Smooth muscle cell (in vitro differentiated cells): ENCODE data around the gene CLIC3. TPM values are rescaled to one million over a fixed set of nuclear protein-coding genes. Genes with fewer than 3 reads are reported as not detected.

Source experiments
- DNase-seq: peaks from one replicate; lab custom pipeline; 2025; ENCODE audit not compliant: unreplicated experiment; lab: John Stamatoyannopoulos, UW
- H2AFZ ChIP-seq: fragments of 200-600 bp; sonication (generic); 2 replicates; pipeline ENCODE4 v1.6.0; 2016; ENCODE audit warnings: antibody characterized with exemption, low read depth, mild to moderate bottlenecking
- H3F3A ChIP-seq: fragments of 200-600 bp; sonication (generic); 2 replicates; pipeline ENCODE4 v1.6.0; 2017; ENCODE audit warnings: antibody characterized with exemption, low read depth
- H3K27ac ChIP-seq: fragments of 200-600 bp; sonication (generic); 2 replicates; pipeline ENCODE4 v1.5.1; 2016; ENCODE audit warnings: low read depth, mild to moderate bottlenecking
- H3K27me3 ChIP-seq: fragments of 200-600 bp; sonication (generic); 2 replicates; pipeline ENCODE4 v1.6.1; 2016; ENCODE audit warnings: low read depth, mild to moderate bottlenecking
- H3K36me3 ChIP-seq: fragments of 200-600 bp; sonication (generic); 2 replicates; pipeline ENCODE4 v1.5.1; 2016; ENCODE audit warnings: low read depth
- H3K4me1 ChIP-seq: fragments of 200-600 bp; sonication (generic); 2 replicates; pipeline ENCODE4 v1.5.1; 2016; ENCODE audit warnings: low read depth
- H3K4me2 ChIP-seq: fragments of 200-600 bp; sonication (generic); 2 replicates; pipeline ENCODE4 v1.6.0; 2016; ENCODE audit warnings: mild to moderate bottlenecking
- H3K4me3 ChIP-seq: fragments of 200-600 bp; sonication (generic); 2 replicates; pipeline ENCODE4 v1.5.1; 2016; ENCODE audit warnings: mild to moderate bottlenecking
- H3K79me2 ChIP-seq: fragments of 200-600 bp; sonication (generic); 2 replicates; pipeline ENCODE4 v1.6.0; 2016; ENCODE audit warnings: low read depth, mild to moderate bottlenecking
- H3K9ac ChIP-seq: fragments of 200-600 bp; sonication (generic); 2 replicates; pipeline ENCODE4 v1.6.0; 2016; ENCODE audit warnings: low read depth
- H3K9me3 ChIP-seq: fragments of 200-600 bp; sonication (generic); replicated peaks from 2 replicates; pipeline ENCODE4 v1.5.1; 2016; ENCODE audit warnings: low read depth
- H4K20me1 ChIP-seq: fragments of 200-600 bp; sonication (generic); 2 replicates; pipeline ENCODE4 v1.6.0; 2016; ENCODE audit warnings: low read depth
- WGBS: methylation state at CpG from one replicate; pipeline ENCODE4 v1.1.7; 2016; ENCODE audit warnings: low lambda C conversion rate; 5-methylcytosine and 5-hydroxymethylcytosine counted together
- polyA plus RNA-seq: library from polyadenylated mRNA; unstranded; fragments of >200 nt; fragmentation: Nextera tagmentation; extraction: Ambion mirVana; gene quantifications from 2 replicates; pipeline ENCODE4 v1.2.1, GENCODE V29; 2016
- total RNA-seq: library from RNA; depleted of rRNA; stranded (reverse); fragments of >200 nt; gene quantifications from 2 replicates; pipeline ENCODE4 v1.2.3, GENCODE V29; 2014
- TF ChIP-seq, protein P1 (sequence below): fragments of 200-600 bp; sonication (generic); IDR thresholded peaks from 2 replicates; pipeline ENCODE4 v1.5.1; 2017; ENCODE audit warnings: borderline replicate concordance, mild to moderate bottlenecking, antibody characterized with exemption; ENCODE audit not compliant: insufficient read depth, poor library complexity, severe bottlenecking

CLIC3 gene
- total and polyA plus RNA-seq, 2 experiments from 2014 or later: 36.8 to 43.9 TPM

GRCh38 chr9:137044037-137044436 lies 47.7 kb upstream of the CLIC3 start:
- 90% methylated on average over 12 of the region's 12 CpGs for WGBS
- Histone ChIP-seq H3K79me2 (no peaks in the 10 kb centered on the region), H3K4me1 (peaks cover 12% of the 10 kb centered on the region), H4K20me1 (peaks cover 12% of the 10 kb centered on the region), H3F3A (no peaks in the 10 kb centered on the region), H3K9me3 (no peaks in the 10 kb centered on the region), H2AFZ (no peak overlapping the region), H3K27me3 (peaks cover 42% of the 10 kb centered on the region), H3K4me3 (no peak overlapping the region), H3K36me3 (no peaks in the 10 kb centered on the region), H3K9ac (no peak overlapping the region), H3K4me2 (no peak overlapping the region), H3K27ac (no peak overlapping the region)
- TF ChIP-seq, protein P1, sequence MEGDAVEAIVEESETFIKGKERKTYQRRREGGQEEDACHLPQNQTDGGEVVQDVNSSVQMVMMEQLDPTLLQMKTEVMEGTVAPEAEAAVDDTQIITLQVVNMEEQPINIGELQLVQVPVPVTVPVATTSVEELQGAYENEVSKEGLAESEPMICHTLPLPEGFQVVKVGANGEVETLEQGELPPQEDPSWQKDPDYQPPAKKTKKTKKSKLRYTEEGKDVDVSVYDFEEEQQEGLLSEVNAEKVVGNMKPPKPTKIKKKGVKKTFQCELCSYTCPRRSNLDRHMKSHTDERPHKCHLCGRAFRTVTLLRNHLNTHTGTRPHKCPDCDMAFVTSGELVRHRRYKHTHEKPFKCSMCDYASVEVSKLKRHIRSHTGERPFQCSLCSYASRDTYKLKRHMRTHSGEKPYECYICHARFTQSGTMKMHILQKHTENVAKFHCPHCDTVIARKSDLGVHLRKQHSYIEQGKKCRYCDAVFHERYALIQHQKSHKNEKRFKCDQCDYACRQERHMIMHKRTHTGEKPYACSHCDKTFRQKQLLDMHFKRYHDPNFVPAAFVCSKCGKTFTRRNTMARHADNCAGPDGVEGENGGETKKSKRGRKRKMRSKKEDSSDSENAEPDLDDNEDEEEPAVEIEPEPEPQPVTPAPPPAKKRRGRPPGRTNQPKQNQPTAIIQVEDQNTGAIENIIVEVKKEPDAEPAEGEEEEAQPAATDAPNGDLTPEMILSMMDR: no peak
- DNase-seq: no peak

GRCh38 chr9:137042751-137043727 lies 46.7 kb upstream of the CLIC3 start:
- no peak overlapping the region for H3K27ac ChIP-seq
- no peaks in the 10 kb centered on the region for H3K36me3 ChIP-seq
- DNase-seq: no peak
- peaks cover 12% of the 10 kb centered on the region for H3K4me1 ChIP-seq
- no peak overlapping the region for H3K4me2 ChIP-seq
- no peak overlapping the region for H2AFZ ChIP-seq
- H3K27me3 ChIP-seq: peaks cover 34% of the 10 kb centered on the region
- H3K79me2 ChIP-seq: no peaks in the 10 kb centered on the region
- H3K9ac ChIP-seq: no peak overlapping the region
- peaks cover 12% of the 10 kb centered on the region for H4K20me1 ChIP-seq
- no peaks in the 10 kb centered on the region for H3F3A ChIP-seq
- 88% methylated on average over 36 of the region's 36 CpGs for WGBS
- H3K9me3 ChIP-seq: no peaks in the 10 kb centered on the region
- no peak overlapping the region for H3K4me3 ChIP-seq
- TF ChIP-seq, protein P1: no peak

GRCh38 chr9:137041124-137041523 lies 44.8 kb upstream of the CLIC3 start:
- H2AFZ ChIP-seq: no peak overlapping the region
- H3K9ac ChIP-seq: no peak overlapping the region
- no peaks in the 10 kb centered on the region for H3K79me2 ChIP-seq
- peaks cover 8% of the 10 kb centered on the region for H3K4me1 ChIP-seq
- peaks cover 18% of the 10 kb centered on the region for H3K27me3 ChIP-seq
- TF ChIP-seq, protein P1: no peak
- H3K36me3 ChIP-seq: no peaks in the 10 kb centered on the region
- no peak overlapping the region for H3K4me3 ChIP-seq
- no peak overlapping the region for H3K4me2 ChIP-seq
- no peak overlapping the region for H3K27ac ChIP-seq
- no peaks in the 10 kb centered on the region for H3K9me3 ChIP-seq
- WGBS: 75% methylated on average over 11 of the region's 16 CpGs
- DNase-seq: no peak
- peaks cover 12% of the 10 kb centered on the region for H4K20me1 ChIP-seq
- H3F3A ChIP-seq: no peaks in the 10 kb centered on the region

DNA sequence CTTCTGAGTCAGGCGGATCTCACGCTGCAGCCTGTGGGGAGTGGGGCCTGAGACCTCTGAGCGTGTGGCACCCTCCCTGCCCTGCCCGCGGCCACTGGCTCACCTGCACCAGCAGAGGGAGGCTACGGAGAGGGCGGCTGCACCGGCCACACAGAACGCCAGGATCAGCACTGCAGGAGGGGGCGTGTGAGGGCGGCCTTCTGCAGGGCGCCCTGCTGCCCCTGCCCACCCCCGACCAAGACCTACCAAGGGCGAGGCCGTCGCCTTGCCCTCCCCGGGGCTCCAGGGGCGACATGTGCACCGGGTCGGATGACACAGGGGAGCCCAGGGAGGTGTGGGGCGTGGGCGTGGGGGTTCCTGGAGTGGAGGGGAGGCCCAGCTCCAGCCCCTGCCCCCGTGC lies 44.2 kb upstream of the CLIC3 start:
- H3K4me2 ChIP-seq: no peak overlapping the region
- no peak overlapping the region for H2AFZ ChIP-seq
- 93% methylated on average over 22 of the region's 23 CpGs for WGBS
- H3K27ac ChIP-seq: no peak overlapping the region
- no peak overlapping the region for H3K9ac ChIP-seq
- H3K4me1 ChIP-seq: peaks cover 5% of the 10 kb centered on the region
- no peaks in the 10 kb centered on the region for H3K9me3 ChIP-seq
- TF ChIP-seq, protein P1: no peak
- no peaks in the 10 kb centered on the region for H3K79me2 ChIP-seq
- peaks cover 15% of the 10 kb centered on the region for H3K27me3 ChIP-seq
- H3K36me3 ChIP-seq: no peaks in the 10 kb centered on the region
- DNase-seq: no peak
- H3K4me3 ChIP-seq: no peak overlapping the region
- peaks cover 12% of the 10 kb centered on the region for H4K20me1 ChIP-seq
- no peaks in the 10 kb centered on the region for H3F3A ChIP-seq
